Ectodermal cell (in vitro differentiated cells): ENCODE measurements around the gene BTBD9.

Experiments used
- H3K27ac ChIP-seq: 2 replicates; pipeline ENCODE4 v1.7.0; 2013; ENCODE audit warnings: mild to moderate bottlenecking, low read depth, low read length; ENCODE audit not compliant: insufficient read depth, poor library complexity, severe bottlenecking
- H3K27me3 ChIP-seq: 2 replicates; pipeline ENCODE4 v1.7.0; 2013; ENCODE audit warnings: mild to moderate bottlenecking, low read length; ENCODE audit not compliant: insufficient read depth, control insufficient read depth, poor library complexity, severe bottlenecking
- H3K36me3 ChIP-seq: one replicate; pipeline ENCODE4 v1.7.0; 2013; ENCODE audit warnings: low read length; ENCODE audit not compliant: control insufficient read depth, insufficient read depth
- H3K4me1 ChIP-seq: one replicate; pipeline ENCODE4 v1.7.0; 2013; ENCODE audit warnings: low read length; ENCODE audit not compliant: control insufficient read depth, insufficient read depth
- H3K4me3 ChIP-seq: 2 replicates; pipeline ENCODE4 v1.7.0; 2013; ENCODE audit warnings: low read depth, low read length, control low read depth; ENCODE audit not compliant: insufficient read depth
- H3K9me3 ChIP-seq: 2 replicates; pipeline ENCODE4 v1.7.0; 2013; ENCODE audit warnings: mild to moderate bottlenecking, low read length, moderate library complexity; ENCODE audit not compliant: control insufficient read depth
- WGBS, 2 experiments: methylation state at CpG; one replicate each; pipeline ENCODE4 v1.1.7; 2013; ENCODE audit warnings: missing lambda C conversion rate in 2 of 2; 5-methylcytosine and 5-hydroxymethylcytosine counted together

Gene BTBD9

DNA sequence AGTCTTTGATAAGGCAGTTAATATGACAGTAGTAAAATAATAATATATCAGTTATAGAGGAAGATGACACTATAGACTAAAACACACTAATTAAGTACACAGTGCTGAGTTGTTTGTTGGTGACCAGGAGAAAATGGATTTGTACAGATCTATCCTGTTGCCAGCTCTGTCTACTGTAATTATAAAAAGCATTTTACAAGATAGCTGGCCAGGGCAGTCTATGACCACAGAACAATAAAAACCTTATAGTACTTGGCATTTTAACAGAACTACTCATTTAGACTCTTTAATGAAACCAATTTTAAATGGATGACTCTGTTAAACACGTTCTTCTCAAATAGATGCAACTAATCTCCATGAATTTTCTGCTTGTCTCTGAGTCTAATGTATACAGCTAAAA lies 367.5 kb downstream of the BTBD9 start:
- WGBS, 2 experiments = 94 to 95% methylated on average over 1 of the region's 1 CpG
- H3K27me3 ChIP-seq = no peaks in the 10 kb centered on the region
- H3K27ac ChIP-seq = no peak overlapping the region
- no peak overlapping the region for H3K4me3 ChIP-seq
- peaks cover 39% of the 10 kb centered on the region for H3K4me1 ChIP-seq
- H3K36me3 ChIP-seq = no peaks in the 10 kb centered on the region
- H3K9me3 ChIP-seq = no peaks in the 10 kb centered on the region

GRCh38 chr6:38271081-38271480 lies 368.6 kb downstream of the BTBD9 start:
- H3K4me1 ChIP-seq = peaks cover 39% of the 10 kb centered on the region
- H3K27ac ChIP-seq = no peak overlapping the region
- H3K4me3 ChIP-seq = no peak overlapping the region
- H3K27me3 ChIP-seq = no peaks in the 10 kb centered on the region
- H3K9me3 ChIP-seq = no peaks in the 10 kb centered on the region
- no peaks in the 10 kb centered on the region for H3K36me3 ChIP-seq

GRCh38 chr6:38270367-38270766 lies 369.4 kb downstream of the BTBD9 start:
- Histone ChIP-seq H3K9me3 (no peaks in the 10 kb centered on the region), H3K36me3 (no peaks in the 10 kb centered on the region), H3K4me1 (peaks cover 39% of the 10 kb centered on the region), H3K27me3 (no peaks in the 10 kb centered on the region), H3K27ac (no peak overlapping the region), H3K4me3 (no peak overlapping the region)
- WGBS, 2 experiments = 61 to 75% methylated on average over 1 of the region's 1 CpG

GRCh38 chr6:38269461-38270172 lies 370.1 kb downstream of the BTBD9 start:
- no peak overlapping the region for H3K27ac ChIP-seq
- H3K27me3 ChIP-seq = no peaks in the 10 kb centered on the region
- no peaks in the 10 kb centered on the region for H3K9me3 ChIP-seq
- WGBS, 2 experiments = 74 to 78% methylated on average over 9 of the region's 9 CpGs
- H3K4me1 ChIP-seq = peaks cover 42% of the 10 kb centered on the region
- H3K4me3 ChIP-seq = no peak overlapping the region
- H3K36me3 ChIP-seq = no peaks in the 10 kb centered on the region

GRCh38 chr6:38268342-38268741 lies 371.4 kb downstream of the BTBD9 start:
- H3K4me3 ChIP-seq = no peak overlapping the region
- H3K36me3 ChIP-seq = no peaks in the 10 kb centered on the region
- H3K4me1 ChIP-seq = peaks cover 53% of the 10 kb centered on the region
- no peak overlapping the region for H3K27ac ChIP-seq
- H3K9me3 ChIP-seq = no peaks in the 10 kb centered on the region
- 89 to 92% methylated on average over 4 of the region's 4 CpGs for WGBS, 2 experiments
- no peaks in the 10 kb centered on the region for H3K27me3 ChIP-seq

DNA sequence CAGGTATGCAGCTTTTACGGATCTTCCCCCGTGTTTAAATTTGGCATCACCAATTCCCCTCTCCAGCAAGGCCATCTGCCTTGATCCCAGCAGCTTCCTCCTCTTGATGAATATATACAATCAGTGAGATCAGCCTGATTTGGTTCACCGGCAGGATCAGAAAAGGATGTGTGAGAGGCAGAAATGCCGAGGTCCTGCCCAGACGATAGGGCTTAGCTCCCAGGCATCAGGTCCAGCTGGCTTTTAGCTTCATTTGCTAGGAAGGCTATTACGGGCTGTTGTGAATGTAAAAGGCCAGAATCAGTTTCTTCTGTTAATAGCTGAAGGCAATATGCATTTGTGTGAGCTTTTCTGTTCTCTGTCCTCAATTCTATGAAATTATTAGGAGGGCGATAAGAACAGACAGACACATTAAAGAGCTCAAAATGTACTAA lies 372.8 kb downstream of the BTBD9 start:
- Histone ChIP-seq H3K4me1 (peaks cover 60% of the 10 kb centered on the region), H3K36me3 (no peaks in the 10 kb centered on the region), H3K4me3 (no peak overlapping the region), H3K27ac (no peak overlapping the region), H3K27me3 (no peaks in the 10 kb centered on the region), H3K9me3 (no peaks in the 10 kb centered on the region)
- WGBS, 2 experiments = 88% methylated on average over 6 to 7 of the region's 7 CpGs

GRCh38 chr6:38264605-38265004 lies 375.1 kb downstream of the BTBD9 start:
- Histone ChIP-seq H3K36me3 (no peaks in the 10 kb centered on the region), H3K27me3 (no peaks in the 10 kb centered on the region), H3K4me3 (no peak overlapping the region), H3K27ac (peak overlapping the region; percentile 4), H3K4me1 (peaks cover 51% of the 10 kb centered on the region), H3K9me3 (no peaks in the 10 kb centered on the region)
- 11 to 14% methylated on average over 8 of the region's 8 CpGs for WGBS, 2 experiments

- Histone ChIP-seq H3K36me3 (no peaks in the 10 kb centered on the region), H3K27me3 (no peaks in the 10 kb centered on the region), H3K4me1 (peaks cover 37% of the 10 kb centered on the region), H3K27ac (peak overlapping the region; percentile 44), H3K4me3 (no peak overlapping the region), H3K9me3 (no peaks in the 10 kb centered on the region)
- 90 to 95% methylated on average over 2 of the region's 2 CpGs for WGBS, 2 experiments
Measured at GRCh38 chr6:38262609-38263008, 377.1 kb downstream of the BTBD9 start.

DNA sequence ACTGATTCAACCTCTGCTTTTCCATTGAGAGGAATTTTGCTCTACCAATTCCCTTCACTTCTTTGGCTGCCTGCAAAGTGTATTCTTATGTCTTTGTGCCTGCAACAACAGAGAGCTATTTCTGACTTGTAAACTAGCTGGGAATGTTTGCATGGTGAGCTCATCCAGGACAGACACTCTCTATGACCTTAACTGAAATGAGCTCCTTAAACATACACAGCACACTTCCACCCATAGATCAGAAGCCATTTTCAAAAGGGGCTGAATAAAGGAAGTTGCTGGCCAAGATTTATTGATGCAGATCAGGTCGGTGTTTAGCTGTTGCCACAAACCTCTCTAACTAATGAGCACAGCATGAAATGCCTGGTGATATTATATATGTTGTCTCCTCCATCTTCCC lies 377.7 kb downstream of the BTBD9 start:
- Histone ChIP-seq H3K4me3 (no peak overlapping the region), H3K4me1 (peaks cover 34% of the 10 kb centered on the region), H3K27ac (peak overlapping the region; percentile 72), H3K36me3 (no peaks in the 10 kb centered on the region), H3K9me3 (no peaks in the 10 kb centered on the region), H3K27me3 (no peaks in the 10 kb centered on the region)
- 22 to 46% methylated on average over 1 of the region's 1 CpG for WGBS, 2 experiments

DNA sequence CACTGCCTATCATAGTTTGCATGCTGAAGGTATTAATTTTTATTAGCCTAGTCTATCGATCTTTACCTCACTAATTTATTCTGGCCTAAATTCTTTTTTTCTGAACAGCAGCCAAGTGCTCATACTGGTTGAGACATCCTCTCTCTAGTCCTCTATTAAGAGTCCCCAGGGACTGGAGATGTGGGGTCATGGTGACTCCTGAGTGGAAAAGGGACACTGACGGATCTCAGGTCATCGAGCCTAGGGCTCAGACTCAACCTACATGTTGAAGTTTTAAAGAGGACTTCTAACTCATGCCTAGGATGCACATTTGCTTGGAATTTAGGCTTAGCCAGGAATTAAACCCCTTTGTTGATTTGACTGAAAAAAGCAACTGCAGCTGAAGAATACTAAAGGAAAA lies 378.1 kb downstream of the BTBD9 start:
- 89 to 98% methylated on average over 3 of the region's 3 CpGs for WGBS, 2 experiments

DNA sequence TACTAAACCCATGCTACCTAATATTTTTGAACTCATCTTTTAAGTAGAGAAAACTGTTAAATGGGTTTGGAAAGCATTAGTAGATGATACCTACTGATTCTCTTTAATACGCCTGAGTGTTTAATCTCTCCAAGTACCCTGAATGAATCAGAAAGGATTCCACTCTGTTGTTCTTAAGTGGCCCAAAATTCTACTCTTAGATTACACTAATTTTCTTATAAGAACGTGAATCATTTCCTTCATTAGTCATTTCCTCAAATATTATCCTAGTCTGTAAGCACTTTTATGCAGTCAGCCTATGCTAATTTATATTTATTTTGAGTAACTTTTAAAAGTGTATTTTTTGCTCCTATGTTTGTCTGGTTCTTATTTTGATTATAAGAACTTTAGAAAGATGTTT lies 380.0 kb downstream of the BTBD9 start:
- H3K4me1 ChIP-seq = peaks cover 32% of the 10 kb centered on the region
- no peak overlapping the region for H3K27ac ChIP-seq
- no peaks in the 10 kb centered on the region for H3K9me3 ChIP-seq
- no peaks in the 10 kb centered on the region for H3K36me3 ChIP-seq
- no peaks in the 10 kb centered on the region for H3K27me3 ChIP-seq
- WGBS, 2 experiments = 92 to 97% methylated on average over 2 of the region's 2 CpGs
- no peak overlapping the region for H3K4me3 ChIP-seq

More for the DNA sequence above, 378.1 kb downstream of the BTBD9 start:
- H3K36me3 ChIP-seq = no peaks in the 10 kb centered on the region
- H3K4me1 ChIP-seq = peaks cover 34% of the 10 kb centered on the region
- H3K4me3 ChIP-seq = no peak overlapping the region
- peak overlapping the region; percentile 72 for H3K27ac ChIP-seq
- H3K9me3 ChIP-seq = no peaks in the 10 kb centered on the region
- H3K27me3 ChIP-seq = no peaks in the 10 kb centered on the region
